Sigmoid colon (tissue), 7 donors: ENCODE measurements around the gene TMC2. TPM values are rescaled to one million over a fixed set of nuclear protein-coding genes. Genes with fewer than 3 reads are reported as not detected.
A peak's percentile ranks its signal among the peaks of the same experiment; 100 is the strongest.

ENCODE experiments used
- DNase-seq: peaks from one replicate; pipeline ENCODE4 v3.0.0-alpha.2; 2019
- H3K27ac ChIP-seq, 4 donors: fragments of 200-600 bp; sonication (generic); one replicate each; pipeline ENCODE4 v1.5.1; 2016 to 2019; ENCODE audit warnings: mild to moderate bottlenecking in 1 of 4
- H3K27me3 ChIP-seq, 3 donors: fragments of 200-600 bp; sonication (generic); one replicate each; pipeline ENCODE4 v1.5.1; 2019; ENCODE audit warnings: mild to moderate bottlenecking in 1 of 3
- H3K36me3 ChIP-seq, 4 donors: fragments of 200-600 bp; sonication (generic); one replicate each; pipeline ENCODE4 v1.5.1; 2016 to 2019
- H3K4me1 ChIP-seq, 4 donors: fragments of 200-600 bp; sonication (generic); one replicate each; pipeline ENCODE4 v1.5.1; 2017 to 2019
- H3K4me3 ChIP-seq, 4 donors: fragments of 200-600 bp; sonication (generic); one replicate each; pipeline ENCODE4 v1.5.1; 2017 to 2019; ENCODE audit warnings: mild to moderate bottlenecking in 2 of 4, moderate library complexity in 1 of 4
- H3K9me3 ChIP-seq, 4 donors: fragments of 200-600 bp in 3 of 4; sonication (generic) in 3 of 4; one replicate each; pipeline versions ENCODE4 v1.5.1 to v1.6.1; 2013 to 2019
- CTCF ChIP-seq, 4 experiments: fragments of 450-650 bp in 3 of 4; fragments of 200-600 bp in 1 of 4; IDR thresholded peaks; one replicate each; pipeline ENCODE4 v1.5.1; 2016 to 2019; ENCODE audit warnings: antibody characterized with exemption in 4 of 4, mild to moderate bottlenecking in 3 of 4, moderate library complexity in 2 of 4
- EP300 ChIP-seq, 4 donors: sonication (generic); formaldehyde crosslinking; IDR thresholded peaks; one replicate each; pipeline ENCODE4 v1.6.1; 2017; ENCODE audit warnings: antibody characterized with exemption in 4 of 4
- POLR2A ChIP-seq, 2 donors: fragments of 450-650 bp; IDR thresholded peaks; one replicate each; pipeline ENCODE4 v1.6.1; 2016; ENCODE audit warnings: antibody characterized with exemption in 2 of 2, mild to moderate bottlenecking in 2 of 2, moderate library complexity in 2 of 2
- POLR2AphosphoS5 ChIP-seq, 4 donors: sonication (generic); formaldehyde crosslinking; IDR thresholded peaks; one replicate each; pipeline ENCODE4 v1.6.1; 2017; ENCODE audit warnings: antibody characterized with exemption in 4 of 4
- WGBS, 2 donors: extraction: QIAGEN DNeasy Blood & Tissue Kit; methylation state at CpG; one replicate each; pipeline ENCODE4 v1.1.7; 2013; 5-methylcytosine and 5-hydroxymethylcytosine counted together
- intact Hi-C: fragments of 100-400 bp; cut with DNase I; formaldehyde crosslinking; loops from one replicate; pipeline ENCODE4 v1.15.1; 2023
- polyA plus RNA-seq, 3 donors: library from polyadenylated mRNA; stranded (reverse); fragments of 200-250 nt; gene quantifications; one replicate each; pipeline ENCODE4 v1.2.3, GENCODE V29; 2013
- total RNA-seq, 4 donors: library from RNA; depleted of rRNA; stranded (reverse); fragments of >200 nt; gene quantifications; one replicate each; pipeline ENCODE4 v1.1.0, GENCODE V29; 2016
- donor health status: healthy with polysubstance abuse.
- donor health status: Bipolar disorder and iron deficiency.
- donor health status: healthy.

The TMC2 gene
- total and polyA plus RNA-seq, 7 donors, result 0.19 to 0.60 (median 0.28) TPM; not detected in 4

GRCh38 chr20:2658414-2659354 lies 122.3 kb downstream of the TMC2 start:
- Histone ChIP-seq H3K27ac (no peak overlapping the region), H3K36me3 (peaks cover 57 to 90% (median 72%) of the 10 kb centered on the region in 4 donors), H3K9me3 (no peaks in the 10 kb centered on the region), H3K27me3 (no peaks in the 10 kb centered on the region), H3K4me3 (no peak overlapping the region), H3K4me1 (peaks cover 0 to 24% (median 23%) of the 10 kb centered on the region in 4 donors)
- TF ChIP-seq POLR2A (IDR thresholded peaks at IDR 0.05), result no peak
- TF ChIP-seq CTCF (IDR thresholded peaks at IDR 0.05), result no peak
- no peak for TF ChIP-seq EP300 (IDR thresholded peaks at IDR 0.05)
- no peak for TF ChIP-seq POLR2AphosphoS5 (IDR thresholded peaks at IDR 0.05)
- WGBS, 2 donors, result 73 to 81% methylated on average over 13 of the region's 13 CpGs
- intact Hi-C loops, result no loop called here
- no peak for DNase-seq

GRCh38 chr20:2659547-2659946 lies 123.2 kb downstream of the TMC2 start:
- no peak overlapping the region for H3K27ac ChIP-seq
- H3K4me3 ChIP-seq, result no peak overlapping the region
- peaks cover 0 to 20% (median 16%) of the 10 kb centered on the region in 4 donors for H3K4me1 ChIP-seq
- peaks cover 57 to 82% (median 70%) of the 10 kb centered on the region in 4 donors for H3K36me3 ChIP-seq
- intact Hi-C loops, result no loop called here
- no peaks in the 10 kb centered on the region for H3K9me3 ChIP-seq
- WGBS, 2 donors, result 92% methylated on average over 10 of the region's 10 CpGs
- TF ChIP-seq POLR2AphosphoS5 (IDR thresholded peaks at IDR 0.05), result no peak
- no peak for TF ChIP-seq EP300 (IDR thresholded peaks at IDR 0.05)
- TF ChIP-seq CTCF (IDR thresholded peaks at IDR 0.05), result no peak
- TF ChIP-seq POLR2A (IDR thresholded peaks at IDR 0.05), result no peak
- H3K27me3 ChIP-seq, result no peaks in the 10 kb centered on the region
- DNase-seq, result no peak

GRCh38 chr20:2663364-2663886 lies 127.1 kb downstream of the TMC2 start:
- no peaks in the 10 kb centered on the region for H3K27me3 ChIP-seq
- H3K27ac ChIP-seq, result peak overlapping the region; percentile 78 to 94 (median 92)
- no peak for TF ChIP-seq EP300 (IDR thresholded peaks at IDR 0.05)
- no peak for TF ChIP-seq POLR2AphosphoS5 (IDR thresholded peaks at IDR 0.05)
- no peak for TF ChIP-seq CTCF (IDR thresholded peaks at IDR 0.05)
- TF ChIP-seq POLR2A (IDR thresholded peaks at IDR 0.05), result no peak
- no peaks in the 10 kb centered on the region for H3K9me3 ChIP-seq
- H3K4me1 ChIP-seq, result peaks cover 0 to 18% (median 17%) of the 10 kb centered on the region in 4 donors
- H3K4me3 ChIP-seq, result peak overlapping the region; percentile 75 to 96 (median 88)
- intact Hi-C loops, result loop anchor here (1.0 kb wide), 1 partner anchor 11 kb away; the partner anchor contains the start of gene NOP56
- peaks cover 22 to 44% (median 32%) of the 10 kb centered on the region in 4 donors for H3K36me3 ChIP-seq
- WGBS, 2 donors, result 2 to 8% methylated on average over 13 of the region's 13 CpGs
- no peak for DNase-seq

GRCh38 chr20:2663887-2664719 lies 127.7 kb downstream of the TMC2 start, which contains the start of gene IDH3B:
Gene IDH3B, minus strand, starts transcription at chr20:2664216. Its CDS starts 28 bp downstream, at chr20:2664188.
- Histone ChIP-seq H3K36me3 (peaks cover 15 to 37% (median 25%) of the 10 kb centered on the region in 4 donors), H3K4me1 (peaks cover 0 to 18% (median 17%) of the 10 kb centered on the region in 4 donors), H3K27me3 (no peaks in the 10 kb centered on the region), H3K4me3 (peak within 1 kb of the TSS; percentile 75 to 96 (median 88)), H3K9me3 (no peaks in the 10 kb centered on the region), H3K27ac (peak within 1 kb of the TSS; percentile 78 to 94 (median 92))
- peak; percentile 81 to 84 for TF ChIP-seq POLR2A (IDR thresholded peaks at IDR 0.05)
- TF ChIP-seq CTCF (IDR thresholded peaks at IDR 0.05), result no peak
- TF ChIP-seq EP300 (IDR thresholded peaks at IDR 0.05), result no peak
- TF ChIP-seq POLR2AphosphoS5 (IDR thresholded peaks at IDR 0.05), result peak; percentile 95 to 96 (median 96)
- DNase-seq, result peak; percentile 97
- intact Hi-C loops, result loop anchor here (1.0 kb wide), 2 partner anchors 12 to 28 kb away; partner anchors contain the start of genes EBF4 and NOP56
- WGBS, 2 donors, result 6 to 8% methylated on average over 49 of the region's 49 CpGs
